Uterus (tissue), 2 donors: ENCODE results near the gene ZBTB7C.

Experiments used
- CTCF ChIP-seq, 4 experiments: fragments of 200-600 bp in 2 of 4; fragments of 450-650 bp in 2 of 4; sonication (generic) in 2 of 4; IDR thresholded peaks; one replicate each; pipeline ENCODE4 v1.5.1; 2016 to 2019; ENCODE audit warnings: antibody characterized with exemption in 4 of 4, mild to moderate bottlenecking in 2 of 4, moderate library complexity in 1 of 4
- POLR2A ChIP-seq, 2 donors: fragments of 450-650 bp; IDR thresholded peaks; one replicate each; pipeline ENCODE4 v1.6.1; 2016; ENCODE audit warnings: antibody characterized with exemption in 2 of 2, mild to moderate bottlenecking in 1 of 2, moderate library complexity in 1 of 2

- TF ChIP-seq CTCF (IDR thresholded peaks at IDR 0.05) (no peak), POLR2A (IDR thresholded peaks at IDR 0.05) (no peak)
Measured at GRCh38 chr18:48064978-48065600, 344.1 kb downstream of the ZBTB7C start.
